Stimulated activated naive CD8-positive, alpha-beta T cell treated with anti-CD3 and anti-CD28 coated beads, Interleukin-15, Interleukin-2, amounts not matched to agents 100 ng/mL and 50 ng/mL, for 24 hours (primary cell): ENCODE data around the gene SENP8.

Source experiments
- H3K27ac Mint-ChIP-seq: one replicate; pipeline ENCODE4 v1.8.0; 2021; ENCODE audit warnings: mild to moderate bottlenecking, mixed read lengths
- H3K27me3 Mint-ChIP-seq: one replicate; pipeline ENCODE4 v1.8.0; 2021; ENCODE audit warnings: mixed read lengths
- H3K36me3 Mint-ChIP-seq: one replicate; pipeline ENCODE4 v1.8.0; 2021; ENCODE audit warnings: low read depth, mixed read lengths
- H3K4me1 Mint-ChIP-seq: one replicate; pipeline ENCODE4 v1.8.0; 2021; ENCODE audit warnings: low read depth, mixed read lengths
- H3K4me3 Mint-ChIP-seq: one replicate; pipeline ENCODE4 v1.8.0; 2021; ENCODE audit warnings: mild to moderate bottlenecking, mixed read lengths
- H3K9me3 Mint-ChIP-seq: one replicate; pipeline ENCODE4 v1.8.0; 2021; ENCODE audit warnings: mixed read lengths

The SENP8 gene

DNA sequence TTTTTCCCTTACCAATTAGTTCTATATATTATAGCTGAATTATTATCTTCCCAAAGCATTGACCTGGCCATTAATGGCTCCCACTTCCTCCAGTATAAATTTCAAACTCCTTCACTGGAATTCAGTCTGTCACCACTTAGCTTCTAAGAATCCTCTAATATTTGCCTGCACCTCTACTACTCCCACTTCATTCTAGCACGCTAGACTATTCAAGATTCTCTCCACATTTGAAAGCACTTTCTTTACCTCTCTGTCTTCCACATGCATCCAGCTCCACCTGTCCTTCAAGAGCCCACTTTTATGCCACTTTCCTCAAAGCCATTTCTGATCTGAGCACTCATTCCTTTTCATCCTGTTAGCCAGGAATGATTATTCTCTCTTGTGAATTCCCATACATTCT, 15.0 kb downstream of the SENP8 start:
- Mint-ChIP-seq H3K27me3 (no peaks in the 10 kb centered on the region), H3K9me3 (no peaks in the 10 kb centered on the region), H3K4me3 (no peak overlapping the region), H3K27ac (no peak overlapping the region), H3K36me3 (no peaks in the 10 kb centered on the region), H3K4me1 (no peaks in the 10 kb centered on the region)

DNA sequence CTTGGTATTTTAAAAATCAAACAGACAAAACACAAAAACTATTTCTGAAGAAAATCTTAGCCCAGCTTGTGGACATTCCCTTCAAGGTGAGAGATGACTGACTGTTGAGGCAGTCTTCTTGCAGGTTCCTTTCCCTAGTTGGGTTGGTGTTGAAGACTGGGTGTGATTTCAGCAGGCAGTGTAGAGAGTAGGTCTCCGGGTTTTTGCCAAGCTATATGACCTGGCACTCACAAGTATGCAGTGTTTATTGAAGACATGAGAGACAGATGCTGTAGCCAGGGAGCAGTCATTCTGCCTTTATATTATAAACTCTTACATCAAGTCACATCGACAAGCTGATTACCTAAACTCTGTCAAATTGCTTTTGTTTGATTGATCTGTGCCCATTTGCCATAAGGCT, 17.5 kb downstream of the SENP8 start:
- H3K27ac Mint-ChIP-seq, result no peak overlapping the region
- H3K27me3 Mint-ChIP-seq, result no peaks in the 10 kb centered on the region
- H3K4me1 Mint-ChIP-seq, result no peaks in the 10 kb centered on the region
- no peak overlapping the region for H3K4me3 Mint-ChIP-seq
- no peaks in the 10 kb centered on the region for H3K9me3 Mint-ChIP-seq
- no peaks in the 10 kb centered on the region for H3K36me3 Mint-ChIP-seq

DNA sequence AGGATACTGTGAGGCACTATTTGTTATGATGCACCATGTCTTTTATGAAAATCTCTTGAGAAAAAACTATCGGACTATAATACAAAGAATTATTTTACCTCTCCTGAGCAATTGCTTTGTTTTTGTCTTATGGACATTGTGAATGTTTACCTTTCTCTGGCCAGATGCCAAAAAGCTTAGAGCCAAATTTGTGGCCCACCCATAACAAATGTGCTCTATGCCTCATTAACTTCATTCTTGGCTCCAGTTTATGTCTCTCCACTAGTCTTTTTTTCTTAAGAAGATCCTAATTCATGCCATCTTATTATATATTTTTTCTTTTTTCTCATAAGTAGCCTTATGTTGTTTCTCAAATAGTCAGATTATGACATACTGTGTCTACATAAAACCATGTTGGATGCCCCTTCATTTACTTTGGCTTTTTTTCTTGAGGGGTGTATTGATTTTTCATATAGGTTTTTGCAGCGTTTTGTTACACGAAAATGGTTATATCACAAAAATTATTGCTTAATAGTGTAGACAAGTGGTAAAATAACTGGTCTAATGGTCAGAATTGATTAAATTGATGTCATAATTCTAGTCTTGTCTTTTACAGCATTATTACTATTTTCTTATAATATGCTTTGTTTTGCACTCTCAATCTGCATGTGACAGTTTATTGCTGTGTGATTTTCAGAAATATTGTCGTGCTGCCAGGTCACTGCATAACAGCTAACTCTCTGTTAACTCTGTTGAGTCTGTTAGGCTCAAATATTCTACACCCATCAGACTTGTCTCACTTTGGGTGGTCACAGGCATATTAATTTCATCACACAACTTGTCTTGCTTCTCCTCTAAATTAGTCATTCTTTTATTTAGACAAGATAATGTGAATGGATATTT, 18.2 kb downstream of the SENP8 start:
- no peaks in the 10 kb centered on the region for H3K36me3 Mint-ChIP-seq
- no peak overlapping the region for H3K4me3 Mint-ChIP-seq
- no peak overlapping the region for H3K27ac Mint-ChIP-seq

DNA sequence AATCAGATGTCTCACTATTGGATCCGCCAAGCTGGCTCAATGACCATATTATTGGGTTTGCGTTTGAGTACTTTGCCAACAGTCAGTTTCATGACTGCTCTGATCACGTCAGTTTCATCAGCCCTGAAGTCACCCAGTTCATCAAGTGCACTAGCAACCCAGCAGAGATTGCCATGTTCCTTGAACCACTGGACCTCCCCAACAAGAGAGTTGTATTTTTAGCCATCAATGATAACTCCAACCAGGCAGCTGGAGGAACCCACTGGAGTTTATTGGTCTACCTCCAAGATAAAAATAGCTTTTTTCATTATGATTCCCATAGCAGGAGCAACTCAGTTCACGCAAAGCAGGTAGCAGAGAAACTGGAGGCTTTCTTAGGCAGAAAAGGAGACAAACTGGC, 21.5 kb downstream of the SENP8 start:
- Mint-ChIP-seq H3K9me3 (no peaks in the 10 kb centered on the region), H3K27ac (no peak overlapping the region), H3K4me1 (peaks cover 6% of the 10 kb centered on the region), H3K4me3 (no peak overlapping the region), H3K36me3 (no peaks in the 10 kb centered on the region), H3K27me3 (no peaks in the 10 kb centered on the region)

More for the DNA sequence above, 18.2 kb downstream of the SENP8 start:
- no peaks in the 10 kb centered on the region for H3K9me3 Mint-ChIP-seq
- H3K4me1 Mint-ChIP-seq, result peaks cover 2% of the 10 kb centered on the region
- no peaks in the 10 kb centered on the region for H3K27me3 Mint-ChIP-seq

DNA sequence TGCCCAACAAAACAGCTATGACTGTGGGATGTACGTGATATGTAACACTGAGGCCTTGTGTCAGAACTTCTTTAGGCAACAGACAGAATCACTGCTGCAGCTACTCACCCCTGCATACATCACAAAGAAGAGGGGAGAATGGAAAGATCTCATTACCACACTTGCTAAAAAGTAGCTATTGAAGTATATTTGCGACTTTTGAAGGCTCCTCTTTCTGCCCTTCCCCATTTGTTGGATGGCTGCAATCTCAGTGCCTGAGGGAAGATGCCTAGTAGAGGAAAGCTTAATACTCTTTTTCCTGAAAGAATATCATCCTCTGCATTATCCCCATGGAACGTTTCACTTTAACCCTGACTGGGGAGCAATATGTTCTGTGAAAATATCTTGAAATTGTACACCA, 21.9 kb downstream of the SENP8 start:
- Mint-ChIP-seq H3K4me3 (no peak overlapping the region), H3K36me3 (no peaks in the 10 kb centered on the region), H3K27ac (no peak overlapping the region), H3K27me3 (no peaks in the 10 kb centered on the region), H3K4me1 (peaks cover 6% of the 10 kb centered on the region), H3K9me3 (no peaks in the 10 kb centered on the region)

DNA sequence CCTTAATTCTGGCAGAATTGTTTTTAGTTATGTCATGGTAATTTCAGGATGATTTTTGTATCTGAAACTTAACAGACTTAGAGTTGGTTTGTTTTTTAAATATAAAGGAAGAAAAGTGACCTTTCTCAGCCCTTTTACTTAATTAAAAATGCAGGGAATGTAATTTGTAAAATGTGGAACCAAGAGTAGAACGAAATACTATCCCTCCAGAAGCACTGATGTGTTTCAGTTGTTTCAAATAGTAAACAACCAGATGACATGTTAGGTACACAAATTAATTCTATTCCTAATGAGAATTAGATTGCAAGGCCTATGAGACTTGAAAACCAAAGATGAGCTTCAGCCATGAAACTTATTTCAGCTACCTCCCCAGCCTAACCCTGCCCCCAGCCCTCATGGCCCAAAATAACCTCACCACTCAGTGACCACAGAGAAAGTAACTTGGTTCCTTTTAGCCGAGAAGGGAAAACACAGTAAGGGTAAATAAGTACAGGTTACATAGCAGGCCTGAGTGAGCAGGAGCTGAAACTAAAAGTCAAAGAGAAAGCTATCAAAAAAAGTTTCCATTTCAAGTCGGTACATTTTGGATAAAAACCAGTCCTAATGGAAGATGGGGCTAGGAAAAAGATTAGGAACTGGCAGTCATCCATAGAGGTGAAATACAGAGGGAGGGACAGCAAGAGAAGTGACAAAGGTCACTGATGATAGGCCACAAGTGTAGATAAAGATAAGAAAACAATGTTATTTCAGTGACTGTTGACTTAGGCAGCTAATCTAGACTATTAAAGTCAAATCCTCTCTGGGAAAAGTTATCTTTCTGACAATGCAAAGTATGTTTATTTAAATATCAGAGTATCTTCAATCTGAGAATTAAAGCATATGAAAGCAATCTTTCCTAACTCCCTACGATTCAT, 23.2 kb downstream of the SENP8 start:
- H3K4me3 Mint-ChIP-seq, result no peak overlapping the region
- H3K9me3 Mint-ChIP-seq, result no peaks in the 10 kb centered on the region
- H3K27ac Mint-ChIP-seq, result no peak overlapping the region
- no peaks in the 10 kb centered on the region for H3K36me3 Mint-ChIP-seq
- peaks cover 6% of the 10 kb centered on the region for H3K4me1 Mint-ChIP-seq
- no peaks in the 10 kb centered on the region for H3K27me3 Mint-ChIP-seq

DNA sequence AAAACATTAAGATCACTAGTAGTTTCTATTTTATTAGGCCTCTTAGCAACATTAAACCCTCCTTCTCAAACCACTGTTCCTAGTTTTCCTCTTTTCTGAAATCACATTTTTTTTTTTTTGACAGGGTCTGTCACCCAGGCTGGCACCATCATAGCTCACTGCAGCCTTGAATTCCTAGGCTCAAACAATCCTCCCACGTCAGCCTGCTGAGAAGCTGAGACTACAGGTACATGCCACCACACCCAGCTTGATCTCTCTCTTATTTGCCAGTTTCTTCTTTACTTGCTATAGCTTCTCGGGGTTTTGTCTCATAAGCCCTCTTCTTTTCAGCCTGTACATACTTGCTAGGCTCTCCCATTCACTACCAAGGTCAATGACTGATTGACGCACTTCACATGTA, 28.0 kb downstream of the SENP8 start:
- H3K27ac Mint-ChIP-seq, result no peak overlapping the region
- no peaks in the 10 kb centered on the region for H3K27me3 Mint-ChIP-seq
- H3K4me3 Mint-ChIP-seq, result no peak overlapping the region
- peaks cover 5% of the 10 kb centered on the region for H3K4me1 Mint-ChIP-seq
- H3K36me3 Mint-ChIP-seq, result no peaks in the 10 kb centered on the region
- H3K9me3 Mint-ChIP-seq, result no peaks in the 10 kb centered on the region

DNA sequence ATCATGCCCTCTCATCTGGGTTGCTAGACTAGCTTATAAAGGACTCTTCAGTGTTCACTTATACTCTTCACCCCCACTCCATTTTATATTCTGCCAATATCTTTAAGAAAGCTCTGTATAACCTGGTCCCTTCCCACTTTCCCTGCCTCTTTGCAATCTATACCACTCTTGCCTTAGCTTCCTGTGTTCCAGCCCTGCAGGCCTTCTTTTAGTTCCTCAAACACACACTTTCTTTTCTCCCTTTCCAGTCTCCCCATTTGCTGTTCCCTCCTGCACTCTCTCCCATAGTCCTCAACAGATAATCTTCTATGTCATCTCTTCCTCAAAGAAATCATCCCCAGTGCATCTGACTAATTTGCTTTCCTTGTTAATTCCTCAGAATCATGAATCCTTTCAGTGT, 28.7 kb downstream of the SENP8 start:
- Mint-ChIP-seq H3K4me3 (no peak overlapping the region), H3K36me3 (no peaks in the 10 kb centered on the region), H3K9me3 (no peaks in the 10 kb centered on the region), H3K4me1 (no peaks in the 10 kb centered on the region), H3K27me3 (no peaks in the 10 kb centered on the region), H3K27ac (no peak overlapping the region)

DNA sequence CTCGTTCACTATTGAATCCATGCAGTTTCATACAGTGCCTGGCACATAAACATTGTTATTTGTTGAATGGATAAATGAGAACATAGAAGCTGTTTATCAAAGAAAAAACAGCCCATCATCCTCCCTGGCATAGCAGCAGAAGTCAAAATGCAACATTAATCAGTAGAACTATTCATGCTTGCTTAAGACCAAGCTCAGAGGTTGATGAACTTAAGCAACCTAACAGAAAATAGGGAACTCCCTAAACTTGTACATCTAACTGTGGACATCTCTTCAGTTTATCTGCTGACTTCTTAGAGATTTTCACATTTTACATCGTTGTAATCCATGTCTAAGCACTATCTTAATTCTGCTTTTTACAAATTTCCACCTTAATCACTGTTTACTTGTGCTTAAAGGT, 29.2 kb downstream of the SENP8 start:
- Mint-ChIP-seq H3K4me1 (no peaks in the 10 kb centered on the region), H3K4me3 (no peak overlapping the region), H3K36me3 (no peaks in the 10 kb centered on the region), H3K9me3 (no peaks in the 10 kb centered on the region), H3K27ac (no peak overlapping the region), H3K27me3 (no peaks in the 10 kb centered on the region)

DNA sequence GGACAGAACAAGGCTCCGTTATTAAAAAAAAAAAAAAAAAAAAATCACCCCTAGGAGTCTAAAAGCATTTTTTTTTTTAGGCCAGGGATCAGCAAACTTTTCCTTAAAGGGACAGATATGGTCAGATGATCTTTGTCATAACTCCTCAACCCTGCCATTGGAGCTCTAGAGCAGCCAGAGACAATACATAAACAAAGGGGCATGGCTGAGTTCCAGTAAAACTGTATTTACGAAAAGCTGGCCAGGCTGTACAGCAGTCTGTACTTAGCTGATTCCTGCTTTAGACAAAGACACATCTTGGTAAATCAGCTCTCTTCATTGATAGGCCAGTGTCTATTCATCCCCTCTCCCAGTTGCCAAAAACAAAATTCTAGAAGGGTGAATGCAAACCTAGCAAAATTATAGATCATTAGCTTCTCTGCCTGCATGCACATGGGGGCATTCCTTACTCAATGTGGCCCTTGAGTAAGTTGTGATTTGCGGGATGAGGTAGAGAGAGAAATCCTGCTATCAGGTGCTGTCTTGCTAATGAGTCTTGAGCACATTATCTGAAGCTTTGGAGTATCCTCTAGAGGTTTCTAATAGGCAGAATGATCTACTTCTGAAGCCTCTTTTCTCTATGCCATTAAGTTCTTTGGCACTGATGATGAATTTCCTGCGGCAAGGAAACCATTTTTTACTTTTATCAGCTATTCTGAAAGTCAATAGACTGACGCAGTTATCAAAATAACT, 35.2 kb downstream of the SENP8 start:
- Mint-ChIP-seq H3K9me3 (no peaks in the 10 kb centered on the region), H3K4me3 (no peak overlapping the region), H3K36me3 (no peaks in the 10 kb centered on the region), H3K27ac (no peak overlapping the region), H3K27me3 (no peaks in the 10 kb centered on the region), H3K4me1 (no peaks in the 10 kb centered on the region)

DNA sequence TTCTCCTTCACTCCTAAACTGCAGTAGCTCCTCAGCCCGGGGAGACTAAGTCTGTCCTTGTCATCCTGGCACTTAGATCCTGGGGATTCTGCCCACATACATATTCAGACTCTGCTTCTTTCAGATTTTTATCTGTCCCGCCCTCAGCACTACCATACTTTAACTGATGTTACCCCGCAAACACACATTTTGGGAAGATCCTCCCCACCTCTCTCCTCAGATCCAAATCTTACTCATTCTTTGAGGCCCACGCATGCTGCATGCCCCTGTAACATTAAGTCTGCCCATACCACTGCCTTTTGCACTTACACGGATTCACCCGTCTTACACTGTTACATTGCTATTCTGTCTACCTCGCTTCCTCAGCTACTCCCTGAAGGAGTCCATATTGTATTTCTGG, 36.1 kb downstream of the SENP8 start:
- no peaks in the 10 kb centered on the region for H3K36me3 Mint-ChIP-seq
- no peak overlapping the region for H3K4me3 Mint-ChIP-seq

DNA sequence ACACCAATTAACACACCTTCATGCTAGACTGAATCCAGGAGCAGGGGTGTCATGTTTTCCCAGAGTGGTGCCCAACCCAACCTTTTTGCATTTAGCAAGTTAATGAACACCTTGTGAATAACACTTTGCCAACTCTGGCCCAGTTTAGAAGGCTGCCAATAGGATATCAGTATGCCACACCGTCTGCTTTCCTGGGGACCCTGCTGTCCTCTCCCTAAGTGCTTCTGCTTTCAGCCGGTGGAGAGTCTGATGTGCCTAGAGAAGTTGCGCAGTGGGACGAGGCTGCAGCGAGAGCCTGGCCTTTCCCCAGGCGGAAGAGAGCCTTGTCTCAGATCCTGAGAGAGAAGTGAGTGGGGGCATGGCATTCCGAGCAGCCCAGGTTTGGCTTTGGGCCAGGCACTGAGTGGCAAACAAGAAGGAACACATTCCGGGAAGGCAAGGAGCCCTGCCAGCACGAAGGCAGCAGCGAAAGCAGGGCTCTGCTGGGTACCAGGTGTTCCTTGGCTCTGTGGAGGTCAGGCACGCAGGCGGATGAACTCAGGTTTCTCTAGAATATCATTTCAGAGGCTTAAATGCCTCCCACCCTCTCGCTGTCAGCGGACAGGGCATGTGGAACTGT, 36.9 kb downstream of the SENP8 start:
- no peak overlapping the region for H3K27ac Mint-ChIP-seq
- H3K27me3 Mint-ChIP-seq, result no peaks in the 10 kb centered on the region
- H3K4me1 Mint-ChIP-seq, result no peaks in the 10 kb centered on the region

More for the DNA sequence above, 36.1 kb downstream of the SENP8 start:
- Mint-ChIP-seq H3K4me1 (no peaks in the 10 kb centered on the region), H3K27ac (no peak overlapping the region), H3K27me3 (no peaks in the 10 kb centered on the region), H3K9me3 (no peaks in the 10 kb centered on the region)

DNA sequence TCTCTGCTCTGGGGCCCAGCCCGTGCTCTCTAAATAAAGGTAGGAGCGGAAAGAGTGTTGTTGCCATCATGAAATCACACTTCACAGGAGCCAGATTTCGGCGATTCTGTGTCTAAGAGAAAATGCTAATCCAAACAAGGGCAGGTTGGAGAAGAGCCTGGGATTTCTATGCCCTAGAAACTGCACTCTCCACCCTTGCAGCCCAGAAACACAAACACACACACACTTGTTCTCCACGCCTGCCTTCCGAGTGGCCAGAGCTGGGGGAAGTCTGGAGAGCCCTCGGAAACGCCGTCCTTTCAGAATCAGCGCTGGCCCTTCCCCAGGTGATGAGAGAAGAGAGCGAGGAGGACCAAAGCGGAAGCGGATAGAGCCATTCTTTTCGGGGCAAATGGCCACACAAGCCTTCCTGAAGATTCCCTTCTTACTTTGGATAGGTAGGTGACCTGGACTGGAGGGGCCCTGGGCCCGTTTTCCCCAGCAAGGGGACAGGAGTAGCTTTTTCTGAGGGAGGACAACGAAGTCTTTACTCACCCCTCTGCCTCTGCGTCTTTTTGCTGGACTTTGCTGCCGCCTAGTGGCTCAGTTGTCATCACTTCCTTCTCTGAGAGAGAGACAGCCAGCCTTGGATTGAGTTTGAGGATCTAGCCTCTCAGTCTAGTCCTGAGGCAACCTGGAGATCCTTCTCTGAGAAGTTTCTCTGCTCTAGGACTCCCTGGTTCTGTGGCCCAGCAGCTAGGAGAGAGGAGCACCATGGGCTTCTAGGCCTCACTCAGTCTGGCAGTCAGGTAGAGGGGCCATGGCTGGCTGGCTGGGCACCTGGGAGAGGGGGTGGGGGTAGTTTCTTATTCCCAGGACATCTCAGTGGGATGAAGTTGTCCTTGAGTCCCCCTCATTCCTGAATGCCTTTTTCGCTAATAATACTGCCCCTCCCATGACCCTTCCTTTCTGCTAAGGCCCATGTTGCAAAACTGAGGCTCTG, 37.7 kb downstream of the SENP8 start:
- Mint-ChIP-seq H3K27me3 (no peaks in the 10 kb centered on the region), H3K9me3 (no peaks in the 10 kb centered on the region), H3K27ac (no peak overlapping the region), H3K36me3 (no peaks in the 10 kb centered on the region), H3K4me1 (no peaks in the 10 kb centered on the region), H3K4me3 (peak overlapping the region; percentile 68)

More for the DNA sequence above, 36.9 kb downstream of the SENP8 start:
- Mint-ChIP-seq H3K9me3 (no peaks in the 10 kb centered on the region), H3K4me3 (peak overlapping the region; percentile 30), H3K36me3 (no peaks in the 10 kb centered on the region)
